ENCODE results near the gene PRKG1. TPM values are rescaled to one million over a fixed set of nuclear protein-coding genes. Genes with fewer than 3 reads are reported as not detected.

Gene PRKG1
- total and polyA plus RNA-seq, 2 experiments from 2014 or later, result 10.7 to 21.8 TPM

DNA sequence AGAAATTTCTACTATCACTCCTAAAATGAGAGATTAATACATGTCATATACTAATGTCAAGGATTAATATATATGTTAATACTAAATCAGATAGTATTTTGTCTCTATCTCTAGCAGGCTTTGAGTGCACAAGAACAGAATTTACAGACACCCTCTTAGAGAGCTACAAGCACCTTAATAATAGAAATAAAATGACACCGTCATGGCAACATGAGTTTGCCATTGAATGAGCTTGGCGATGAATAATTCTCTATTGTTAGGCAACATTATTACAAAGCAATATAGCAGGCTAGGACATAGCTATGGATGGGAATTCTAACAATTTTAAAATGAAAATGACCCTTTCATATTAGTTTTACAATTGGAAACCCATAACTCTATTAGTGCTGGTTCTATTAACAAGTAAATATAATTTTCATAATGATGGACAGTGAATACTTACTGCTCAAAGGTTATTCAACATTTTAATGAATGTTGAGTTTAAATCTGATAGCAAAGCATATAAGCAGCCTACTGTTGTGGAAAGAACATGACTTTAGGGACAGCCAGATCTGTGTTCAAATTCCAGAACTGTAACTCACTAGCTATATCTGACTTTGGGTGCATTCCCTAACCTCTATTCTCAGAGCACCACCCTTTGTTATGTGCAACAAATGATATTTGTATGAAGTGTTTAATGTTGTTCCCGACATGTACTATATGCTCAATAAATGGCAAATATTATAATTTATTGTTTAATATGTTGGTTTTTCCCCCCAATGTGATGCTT lies 1055.3 kb downstream of the PRKG1 start:
- TF ChIP-seq EZH2 (IDR thresholded peaks at IDR 0.05; ENCODE audit: insufficient read depth, poor library complexity, severe bottlenecking) (no peak), EZH2phosphoT487 (IDR thresholded peaks at IDR 0.05; ENCODE audit: insufficient read depth, low read depth) (no peak)
- Histone ChIP-seq H3K27ac (no peak overlapping the region), H3K9me3 (ENCODE audit: low read depth) (no peaks in the 10 kb centered on the region), H3K9me2 (ENCODE audit: insufficient read depth) (no peaks in the 10 kb centered on the region), H3K79me2 (ENCODE audit: insufficient read depth) (no peaks in the 10 kb centered on the region), H3K36me3 (ENCODE audit: low read depth) (no peaks in the 10 kb centered on the region), H3K4me3 (no peak overlapping the region), H3K4me2 (ENCODE audit: unreplicated experiment) (no peak overlapping the region), H3K27me3 (replicated peaks; ENCODE audit: insufficient read depth) (no peaks in the 10 kb centered on the region), H2AFZ (no peak overlapping the region), H4K20me1 (ENCODE audit: insufficient read depth) (no peaks in the 10 kb centered on the region), H3K9ac (no peak overlapping the region), H3K4me1 (ENCODE audit: insufficient read depth) (peaks cover 4% of the 10 kb centered on the region; the same call in 1 of the 2 replicates), H3F3A (ENCODE audit: insufficient read depth) (no peaks in the 10 kb centered on the region)
- in situ Hi-C loops (cut with MboI), result no loop called here
- WGBS, 2 experiments (ENCODE audit: low coverage in 1 of 2, low lambda C conversion rate in 2 of 2, missing lambda C conversion rate in 2 of 2), result 97 to 100% methylated on average over 3 of the region's 3 CpGs
- no peak for DNase-seq

- WGBS, 2 experiments (ENCODE audit: low coverage in 1 of 2, low lambda C conversion rate in 2 of 2, missing lambda C conversion rate in 2 of 2), result 59 to 65% methylated on average over 2 of the region's 2 CpGs
- TF ChIP-seq EZH2 (IDR thresholded peaks at IDR 0.05; ENCODE audit: insufficient read depth, poor library complexity, severe bottlenecking) (no peak), EZH2phosphoT487 (IDR thresholded peaks at IDR 0.05; ENCODE audit: insufficient read depth, low read depth) (no peak)
- no peaks in the 10 kb centered on the region for H4K20me1 ChIP-seq (ENCODE audit: insufficient read depth)
- no peaks in the 10 kb centered on the region for H3K9me2 ChIP-seq (ENCODE audit: insufficient read depth)
- DNase-seq, result no peak
- no peaks in the 10 kb centered on the region for H3F3A ChIP-seq (ENCODE audit: insufficient read depth)
- no peaks in the 10 kb centered on the region for H3K79me2 ChIP-seq (ENCODE audit: insufficient read depth)
- in situ Hi-C loops (cut with MboI), result no loop called here
- H2AFZ ChIP-seq, result no peak overlapping the region
- H3K4me2 ChIP-seq (ENCODE audit: unreplicated experiment), result no peak overlapping the region
- H3K4me3 ChIP-seq, result no peak overlapping the region
- H3K9ac ChIP-seq, result no peak overlapping the region
- no peak overlapping the region for H3K27ac ChIP-seq
- no peaks in the 10 kb centered on the region for H3K9me3 ChIP-seq (ENCODE audit: low read depth)
- no peaks in the 10 kb centered on the region for H3K4me1 ChIP-seq (ENCODE audit: insufficient read depth)
- no peaks in the 10 kb centered on the region for H3K27me3 ChIP-seq (replicated peaks; ENCODE audit: insufficient read depth)
- no peaks in the 10 kb centered on the region for H3K36me3 ChIP-seq (ENCODE audit: low read depth)
Measured at GRCh38 chr10:52135101-52135500, 1060.8 kb downstream of the PRKG1 start.

DNA sequence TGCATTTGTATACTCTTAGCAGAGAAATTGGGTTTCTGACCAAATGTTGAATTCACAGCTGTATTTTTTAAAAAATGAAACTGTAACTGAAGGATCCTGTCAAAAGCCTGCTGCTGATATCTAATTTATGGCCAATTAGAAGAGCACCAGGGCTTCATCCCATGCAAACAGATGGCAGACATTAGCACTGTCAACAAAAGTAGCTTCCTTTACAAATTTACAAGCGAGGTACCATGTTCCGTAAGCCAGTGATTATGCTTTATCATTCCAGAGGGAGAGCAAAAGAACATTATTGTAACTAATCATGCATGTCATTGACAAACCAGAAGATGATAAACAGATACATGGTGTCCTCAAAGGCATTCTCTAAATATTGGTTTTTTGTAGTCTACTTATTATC lies 1062.6 kb downstream of the PRKG1 start:
- Histone ChIP-seq H3K79me2 (ENCODE audit: insufficient read depth) (no peaks in the 10 kb centered on the region), H3K9me2 (ENCODE audit: insufficient read depth) (no peaks in the 10 kb centered on the region), H3K4me1 (ENCODE audit: insufficient read depth) (no peaks in the 10 kb centered on the region), H3K9ac (no peak overlapping the region), H3K4me2 (ENCODE audit: unreplicated experiment) (no peak overlapping the region), H2AFZ (no peak overlapping the region), H3K4me3 (no peak overlapping the region), H3K27ac (no peak overlapping the region), H3F3A (ENCODE audit: insufficient read depth) (no peaks in the 10 kb centered on the region), H3K36me3 (ENCODE audit: low read depth) (no peaks in the 10 kb centered on the region), H3K27me3 (replicated peaks; ENCODE audit: insufficient read depth) (no peaks in the 10 kb centered on the region), H4K20me1 (ENCODE audit: insufficient read depth) (no peaks in the 10 kb centered on the region), H3K9me3 (ENCODE audit: low read depth) (no peaks in the 10 kb centered on the region)
- in situ Hi-C loops (cut with MboI), result no loop called here
- 62 to 71% methylated on average over 2 of the region's 2 CpGs for WGBS, 2 experiments (ENCODE audit: low coverage in 1 of 2, low lambda C conversion rate in 2 of 2, missing lambda C conversion rate in 2 of 2)
- no peak for TF ChIP-seq EZH2phosphoT487 (IDR thresholded peaks at IDR 0.05; ENCODE audit: insufficient read depth, low read depth)
- TF ChIP-seq EZH2 (IDR thresholded peaks at IDR 0.05; ENCODE audit: insufficient read depth, poor library complexity, severe bottlenecking), result no peak
- no peak for DNase-seq

DNA sequence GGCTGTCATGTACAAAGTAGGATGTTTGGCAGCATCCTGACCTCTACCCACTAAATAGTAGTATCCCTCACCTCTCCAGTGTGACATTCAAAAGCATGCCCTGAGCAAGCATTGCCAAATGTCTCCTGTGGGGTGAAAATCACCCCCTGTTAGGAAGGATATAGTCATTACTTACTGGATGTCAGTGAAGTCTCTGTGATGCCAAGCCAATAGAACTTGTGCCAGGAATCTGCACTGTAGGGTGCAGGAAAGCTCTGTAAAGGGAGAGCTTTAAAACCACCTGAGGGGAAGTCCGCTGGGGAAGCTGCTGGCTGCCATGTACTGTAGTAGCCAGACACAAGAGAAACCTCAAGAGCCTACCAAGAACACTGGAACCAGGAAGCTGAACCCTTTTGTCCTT lies 1069.1 kb downstream of the PRKG1 start:
- H3K4me1 ChIP-seq (ENCODE audit: insufficient read depth), result peaks cover 10% of the 10 kb centered on the region
- H3K36me3 ChIP-seq (ENCODE audit: low read depth), result no peaks in the 10 kb centered on the region
- 92 to 96% methylated on average over 1 of the region's 1 CpG for WGBS, 2 experiments (ENCODE audit: low coverage in 1 of 2, low lambda C conversion rate in 2 of 2, missing lambda C conversion rate in 2 of 2)
- H3K4me2 ChIP-seq (ENCODE audit: unreplicated experiment), result no peak overlapping the region
- no peak overlapping the region for H3K9ac ChIP-seq
- H2AFZ ChIP-seq, result no peak overlapping the region
- no peak overlapping the region for H3K4me3 ChIP-seq
- no peak overlapping the region for H3K27ac ChIP-seq
- H3K9me2 ChIP-seq (ENCODE audit: insufficient read depth), result no peaks in the 10 kb centered on the region
- H3K9me3 ChIP-seq (ENCODE audit: low read depth), result no peaks in the 10 kb centered on the region
- no peaks in the 10 kb centered on the region for H3K27me3 ChIP-seq (replicated peaks; ENCODE audit: insufficient read depth)
- DNase-seq, result no peak
- H4K20me1 ChIP-seq (ENCODE audit: insufficient read depth), result no peaks in the 10 kb centered on the region
- in situ Hi-C loops (cut with MboI), result no loop called here
- 0 out of 2 replicates have a peak, but pooled peaks cover 3% of the 10 kb centered on the region for H3F3A ChIP-seq (ENCODE audit: insufficient read depth)
- H3K79me2 ChIP-seq (ENCODE audit: insufficient read depth), result no peaks in the 10 kb centered on the region
- TF ChIP-seq EZH2phosphoT487 (IDR thresholded peaks at IDR 0.05; ENCODE audit: insufficient read depth, low read depth), result no peak
- TF ChIP-seq EZH2 (IDR thresholded peaks at IDR 0.05; ENCODE audit: insufficient read depth, poor library complexity, severe bottlenecking), result no peak

Data from GM23248 (cell line).